HG03025 (cell line): ENCODE results near the gene RNASE3.
A peak's percentile ranks its signal among the peaks of the same experiment; 100 is the strongest.
"Not testable (repeated sequence)": the region's sequence is repeated elsewhere in the genome, so short reads cannot be mapped to it uniquely, and the experiment has no call there.

Experiments
- ATAC-seq: cut with Tn5 transposase; IDR thresholded peaks from one replicate; pipeline ENCODE4 v1.9.1; 2021; ENCODE audit warnings: mild to moderate bottlenecking, moderate library complexity; ENCODE audit not compliant: unreplicated experiment, low FRiP score

The RNASE3 gene

DNA sequence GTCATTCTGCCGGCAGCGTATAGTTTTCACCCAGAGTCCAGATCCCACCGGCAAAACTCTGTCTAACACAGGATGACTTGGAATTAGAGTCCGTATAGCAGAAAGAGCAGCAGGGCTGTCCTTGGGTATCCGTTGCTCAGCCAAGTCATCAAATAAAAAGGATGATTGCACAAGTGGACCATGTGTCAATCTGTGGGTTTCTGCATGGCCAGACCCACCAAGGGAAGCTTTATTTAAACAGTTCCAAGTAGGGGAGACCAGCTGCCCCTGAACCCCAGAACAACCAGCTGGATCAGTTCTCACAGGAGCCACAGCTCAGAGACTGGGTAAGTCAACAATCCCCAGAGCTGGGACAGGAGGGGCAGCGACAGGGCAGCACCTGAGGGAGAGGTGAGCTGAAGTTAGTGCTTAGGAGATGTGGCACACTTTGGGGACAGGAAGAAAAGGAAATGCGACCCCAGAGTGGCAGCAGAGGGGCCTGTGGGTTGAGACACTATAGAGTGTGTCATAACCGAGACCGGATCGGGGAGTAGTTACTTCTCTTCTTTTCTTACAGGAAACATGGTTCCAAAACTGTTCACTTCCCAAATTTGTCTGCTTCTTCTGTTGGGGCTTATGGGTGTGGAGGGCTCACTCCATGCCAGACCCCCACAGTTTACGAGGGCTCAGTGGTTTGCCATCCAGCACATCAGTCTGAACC is at the start of gene RNASE3:
Gene RNASE3 (plus strand): TSS at position 260 of the 700 bp plus-strand sequence. CDS start 302 bp downstream, at position 562.
- ATAC-seq, result not testable (repeated sequence)

- no peak for ATAC-seq
These were observed 44.6 kb upstream of the RNASE3 start for GRCh38 chr14:20846560-20846959.

DNA sequence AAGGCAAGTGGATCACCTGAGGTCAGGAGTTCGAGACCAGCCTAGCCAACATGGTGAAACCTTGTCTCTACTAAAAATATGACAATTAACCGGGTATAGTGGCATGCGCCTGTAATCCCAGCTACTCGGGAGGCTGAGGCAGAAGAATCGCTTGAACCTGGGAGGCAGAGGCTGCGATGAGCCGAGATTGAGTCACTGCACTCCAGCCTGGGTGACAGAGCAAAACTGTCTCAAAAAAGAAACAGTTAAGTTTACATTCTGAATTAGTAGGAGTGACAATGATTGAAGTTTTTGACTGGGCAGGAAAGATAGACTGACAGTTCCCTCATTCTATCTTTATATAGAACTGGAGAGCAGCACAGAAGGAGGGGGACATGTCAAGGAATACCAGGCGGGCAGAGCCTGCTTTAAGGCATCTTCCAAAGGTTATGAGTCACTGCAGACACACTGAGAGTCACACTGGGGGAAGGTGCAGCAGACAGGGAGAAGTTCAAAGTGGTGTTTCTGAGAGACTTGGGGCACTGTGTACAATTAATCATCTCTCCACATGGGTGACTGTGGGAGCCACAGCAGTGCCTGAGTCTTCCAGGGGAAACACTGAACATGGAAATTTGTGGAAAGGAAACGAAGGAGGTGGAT is 42.8 kb upstream of the RNASE3 start:
- no peak for ATAC-seq

- no peak for ATAC-seq
These were observed 42.1 kb upstream of the RNASE3 start for GRCh38 chr14:20848955-20849570.

- ATAC-seq, result no peak
These were observed 38.1 kb upstream of the RNASE3 start for GRCh38 chr14:20853042-20853441.

DNA sequence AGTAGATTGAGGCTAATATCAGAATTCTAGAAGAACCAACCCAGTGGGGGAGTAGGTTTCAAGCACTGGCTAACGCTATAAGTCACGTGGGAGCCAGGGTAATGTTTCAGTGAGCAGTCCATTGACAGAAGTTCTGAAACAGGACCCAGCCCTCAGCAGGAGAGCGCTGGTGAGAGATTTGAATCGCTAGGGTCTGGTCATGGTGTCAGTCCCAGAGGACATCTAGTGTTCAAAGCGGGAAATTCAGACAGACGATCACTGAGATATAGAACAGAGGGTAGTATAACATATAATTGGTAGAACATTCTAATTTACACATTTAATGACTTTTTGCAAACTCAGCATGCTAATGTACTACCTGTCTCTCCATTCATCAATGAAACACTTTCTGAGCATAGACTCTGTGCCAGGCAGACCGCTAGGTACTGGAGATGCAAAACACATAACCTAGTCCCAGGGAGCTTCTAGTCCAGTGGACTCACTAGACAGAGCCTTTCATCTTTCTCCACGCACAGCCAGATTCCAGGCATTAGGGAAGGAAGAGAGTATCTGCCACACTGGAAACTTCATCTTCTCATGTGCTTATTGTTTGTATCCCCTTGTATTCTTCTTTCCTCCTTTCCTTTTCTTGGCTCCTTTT is 35.4 kb upstream of the RNASE3 start:
- peak; percentile 75 for ATAC-seq

- no peak for ATAC-seq
These were observed 34.0 kb upstream of the RNASE3 start for GRCh38 chr14:20857207-20857606.

GRCh38 chr14:20857630-20858261 is 33.4 kb upstream of the RNASE3 start:
- ATAC-seq, result no peak

- ATAC-seq, result no peak
These were observed 25.0 kb upstream of the RNASE3 start for GRCh38 chr14:20866194-20866593.

GRCh38 chr14:20866963-20867362 is 24.2 kb upstream of the RNASE3 start:
- no peak for ATAC-seq

DNA sequence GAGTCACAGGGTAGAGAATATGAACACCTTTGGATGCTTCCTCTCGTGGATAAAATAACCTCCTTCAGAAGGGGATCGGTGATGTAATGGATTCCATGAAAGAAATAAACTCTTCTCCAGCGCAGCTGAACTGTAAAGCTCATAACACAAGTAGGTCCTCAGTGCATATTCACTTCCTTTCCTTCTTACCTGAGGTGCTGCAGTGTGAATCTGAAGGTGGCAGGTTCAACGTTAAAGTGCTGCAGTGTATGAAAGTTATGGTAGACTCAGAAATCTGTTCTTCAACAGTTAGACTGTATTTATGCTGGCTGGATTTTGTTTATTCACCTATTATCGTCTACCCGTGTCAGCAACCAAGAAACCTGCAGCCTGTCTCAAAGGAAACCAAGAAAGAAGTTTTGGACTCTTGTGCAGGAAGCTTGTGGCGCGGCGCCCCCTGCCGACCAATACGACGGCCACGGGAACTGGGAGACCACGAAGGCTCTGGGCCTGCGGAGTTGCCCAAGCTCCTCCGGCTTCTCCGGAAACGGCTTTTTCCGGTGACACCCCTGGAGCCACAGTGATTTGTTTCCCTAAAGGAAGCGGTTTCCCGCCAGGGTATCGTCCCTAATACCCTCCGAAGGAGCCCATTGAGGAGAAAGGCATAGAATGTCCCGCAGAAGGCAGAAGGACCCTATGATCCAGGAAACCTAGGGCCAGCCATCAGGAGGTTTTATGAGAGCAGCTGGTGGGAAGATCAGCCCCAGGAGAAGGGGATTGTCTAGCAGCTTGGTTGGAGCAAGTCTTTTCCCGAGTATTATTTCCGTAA is 17.6 kb upstream of the RNASE3 start:
- ATAC-seq, result no peak

DNA sequence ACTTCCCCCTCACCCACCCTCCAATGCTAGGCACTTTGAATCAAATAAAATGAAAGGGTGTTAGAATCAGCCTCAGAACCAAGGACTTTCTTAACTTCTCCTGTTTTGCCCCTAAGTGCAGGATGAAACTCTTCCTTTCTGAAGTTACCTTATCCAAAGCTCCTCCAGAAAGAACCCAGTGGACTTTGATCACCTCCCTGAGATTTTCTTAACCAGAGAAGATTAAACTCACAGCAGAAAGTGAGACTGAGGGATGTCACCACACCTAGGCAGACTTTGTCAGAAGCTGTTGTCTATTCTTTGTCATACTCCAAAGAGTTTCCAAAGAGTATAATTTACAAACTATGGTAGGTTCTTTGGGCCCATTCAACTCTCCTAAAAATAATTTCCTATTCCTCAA is 14.2 kb upstream of the RNASE3 start:
- ATAC-seq, result no peak

DNA sequence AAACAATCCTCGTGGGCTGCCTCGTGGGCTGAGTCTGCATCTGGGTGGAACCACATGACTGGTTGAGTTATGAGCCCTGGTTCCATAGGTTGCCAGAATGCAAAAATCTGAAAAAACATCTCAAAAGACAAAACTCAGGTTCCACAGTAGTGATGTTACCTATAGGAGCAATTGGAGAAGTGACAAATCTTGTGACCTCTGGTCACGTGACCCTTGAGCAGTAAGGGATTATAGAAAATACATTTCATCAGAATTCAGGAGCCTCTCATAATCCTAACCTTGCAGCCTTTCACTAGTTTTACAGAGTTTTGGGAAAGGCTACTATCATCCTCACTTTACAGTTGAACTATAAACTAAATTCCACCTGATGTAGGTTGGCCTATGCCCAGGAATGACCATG is 12.5 kb upstream of the RNASE3 start:
- ATAC-seq, result no peak

DNA sequence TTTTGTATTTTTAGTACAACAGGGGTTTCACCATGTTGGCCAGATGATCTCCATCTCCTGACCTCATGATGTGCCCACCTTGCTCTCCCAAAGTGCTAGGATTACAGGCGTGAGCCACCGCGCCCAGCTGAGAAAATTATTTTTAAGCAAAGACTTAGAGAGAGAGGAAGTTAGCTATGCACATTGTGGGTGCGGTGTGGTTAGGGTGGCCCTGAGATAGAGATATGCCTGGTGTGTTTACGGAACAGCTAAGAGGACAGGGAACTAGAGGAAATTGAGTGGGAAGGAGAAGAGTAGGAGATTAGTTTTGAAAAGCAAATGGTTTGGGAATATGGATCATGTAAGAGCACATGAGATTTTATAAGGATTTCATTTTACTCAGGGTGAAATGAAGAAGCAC is 10.0 kb upstream of the RNASE3 start:
- ATAC-seq, result not testable (repeated sequence)

GRCh38 chr14:20882787-20883186 is 8.4 kb upstream of the RNASE3 start:
- not testable (repeated sequence) for ATAC-seq

GRCh38 chr14:20888411-20888810 is 2.8 kb upstream of the RNASE3 start:
- ATAC-seq, result not testable (repeated sequence)

- not testable (repeated sequence) for ATAC-seq
These were observed 4.1 kb downstream of the RNASE3 start for GRCh38 chr14:20895322-20895721.

DNA sequence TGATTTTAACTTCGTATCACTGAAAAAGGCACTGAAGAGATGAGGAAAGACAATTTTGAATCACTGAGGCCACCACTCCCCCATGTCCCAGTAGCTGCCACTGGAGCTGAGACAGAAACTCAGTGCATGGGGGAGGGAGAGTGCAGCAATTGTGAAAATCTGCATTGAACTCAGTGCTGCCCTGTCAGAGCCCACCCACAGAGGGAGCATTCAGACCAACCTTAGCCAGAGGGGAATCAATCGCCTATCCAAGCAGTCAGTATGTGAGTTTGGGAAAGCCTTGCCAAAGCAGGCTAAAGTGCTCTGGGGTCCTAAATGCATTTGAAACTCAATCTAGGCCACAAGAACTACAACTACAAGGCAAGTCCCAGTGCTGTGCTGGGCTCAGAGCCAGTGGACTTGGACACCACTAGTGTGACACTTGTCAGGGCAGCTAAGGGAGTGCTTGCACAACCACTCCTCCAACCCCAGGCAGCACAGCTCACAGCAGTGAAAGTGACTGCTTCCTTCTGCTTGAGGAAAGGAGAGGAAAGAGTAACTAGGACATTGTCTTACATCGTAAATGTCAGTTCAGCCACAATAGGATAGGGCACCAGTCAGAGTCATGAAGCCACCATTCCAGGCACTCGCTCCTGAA is 13.3 kb downstream of the RNASE3 start:
- no peak for ATAC-seq

GRCh38 chr14:20905676-20906075 is 14.5 kb downstream of the RNASE3 start:
- no peak for ATAC-seq
